AG09309 (cell line): Measurements from ENCODE around the gene MORN5.

Experiments
- DNase-seq: peaks from one replicate; pipeline ENCODE4 v3.0.0-alpha.2; 2010; ENCODE audit warnings: low read depth
- H3K4me3 ChIP-seq: 2 replicates; pipeline ENCODE4 v1.5.1; 2011; ENCODE audit warnings: mild to moderate bottlenecking, low read depth, low read length, moderate library complexity; ENCODE audit not compliant: control insufficient read depth
- TF ChIP-seq, protein P1 (sequence below): IDR thresholded peaks from 2 replicates; pipeline ENCODE4 v1.5.1; 2011; ENCODE audit warnings: mild to moderate bottlenecking, low read depth, low read length, inconsistent platforms; ENCODE audit not compliant: insufficient read depth, control insufficient read depth; ENCODE audit errors: missing control alignments

The MORN5 gene

DNA sequence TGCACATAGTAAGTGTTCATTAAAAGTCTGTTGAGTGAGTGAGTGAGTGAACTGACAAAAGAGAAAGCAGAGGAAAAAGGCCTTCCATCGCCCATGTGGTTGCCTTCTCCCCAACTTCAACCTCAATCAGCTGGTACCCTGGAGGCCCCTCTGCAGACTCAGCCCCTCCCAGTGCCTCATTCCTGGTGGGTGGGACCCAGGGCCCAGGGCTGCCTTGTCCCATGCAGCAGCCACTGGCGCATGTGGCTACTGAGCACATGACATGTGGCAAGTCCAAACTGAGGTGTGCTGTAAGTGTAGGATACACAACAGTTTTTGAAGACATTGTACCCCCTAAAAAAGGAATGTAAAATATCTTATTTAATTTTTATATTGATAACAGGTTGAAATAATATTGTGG, 29.7 kb upstream of the MORN5 start:
- no peak for DNase-seq
- no peak overlapping the region for H3K4me3 ChIP-seq
- TF ChIP-seq, protein P1, sequence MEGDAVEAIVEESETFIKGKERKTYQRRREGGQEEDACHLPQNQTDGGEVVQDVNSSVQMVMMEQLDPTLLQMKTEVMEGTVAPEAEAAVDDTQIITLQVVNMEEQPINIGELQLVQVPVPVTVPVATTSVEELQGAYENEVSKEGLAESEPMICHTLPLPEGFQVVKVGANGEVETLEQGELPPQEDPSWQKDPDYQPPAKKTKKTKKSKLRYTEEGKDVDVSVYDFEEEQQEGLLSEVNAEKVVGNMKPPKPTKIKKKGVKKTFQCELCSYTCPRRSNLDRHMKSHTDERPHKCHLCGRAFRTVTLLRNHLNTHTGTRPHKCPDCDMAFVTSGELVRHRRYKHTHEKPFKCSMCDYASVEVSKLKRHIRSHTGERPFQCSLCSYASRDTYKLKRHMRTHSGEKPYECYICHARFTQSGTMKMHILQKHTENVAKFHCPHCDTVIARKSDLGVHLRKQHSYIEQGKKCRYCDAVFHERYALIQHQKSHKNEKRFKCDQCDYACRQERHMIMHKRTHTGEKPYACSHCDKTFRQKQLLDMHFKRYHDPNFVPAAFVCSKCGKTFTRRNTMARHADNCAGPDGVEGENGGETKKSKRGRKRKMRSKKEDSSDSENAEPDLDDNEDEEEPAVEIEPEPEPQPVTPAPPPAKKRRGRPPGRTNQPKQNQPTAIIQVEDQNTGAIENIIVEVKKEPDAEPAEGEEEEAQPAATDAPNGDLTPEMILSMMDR = no peak

DNA sequence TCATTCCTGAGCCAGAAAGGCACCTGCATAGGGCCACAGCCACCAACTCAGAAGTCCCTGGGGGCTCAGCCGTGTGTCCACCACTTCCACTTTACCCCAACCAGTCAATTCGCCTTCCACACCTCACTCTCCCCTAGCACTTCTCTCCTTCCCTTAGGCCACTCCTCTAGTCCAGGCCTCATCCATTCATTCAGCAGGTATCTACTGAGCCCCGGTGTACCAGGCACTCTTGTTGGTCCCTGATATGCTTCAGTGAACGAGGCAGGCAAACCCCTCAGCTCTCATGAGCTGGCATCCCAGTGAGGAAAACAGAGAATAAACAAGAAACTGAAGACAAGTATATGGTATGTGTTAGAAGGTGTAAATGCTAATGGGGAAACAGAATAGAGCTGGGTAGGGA, 28.9 kb upstream of the MORN5 start:
- no peak for DNase-seq
- H3K4me3 ChIP-seq = no peak overlapping the region
- TF ChIP-seq, protein P1 = no peak

DNA sequence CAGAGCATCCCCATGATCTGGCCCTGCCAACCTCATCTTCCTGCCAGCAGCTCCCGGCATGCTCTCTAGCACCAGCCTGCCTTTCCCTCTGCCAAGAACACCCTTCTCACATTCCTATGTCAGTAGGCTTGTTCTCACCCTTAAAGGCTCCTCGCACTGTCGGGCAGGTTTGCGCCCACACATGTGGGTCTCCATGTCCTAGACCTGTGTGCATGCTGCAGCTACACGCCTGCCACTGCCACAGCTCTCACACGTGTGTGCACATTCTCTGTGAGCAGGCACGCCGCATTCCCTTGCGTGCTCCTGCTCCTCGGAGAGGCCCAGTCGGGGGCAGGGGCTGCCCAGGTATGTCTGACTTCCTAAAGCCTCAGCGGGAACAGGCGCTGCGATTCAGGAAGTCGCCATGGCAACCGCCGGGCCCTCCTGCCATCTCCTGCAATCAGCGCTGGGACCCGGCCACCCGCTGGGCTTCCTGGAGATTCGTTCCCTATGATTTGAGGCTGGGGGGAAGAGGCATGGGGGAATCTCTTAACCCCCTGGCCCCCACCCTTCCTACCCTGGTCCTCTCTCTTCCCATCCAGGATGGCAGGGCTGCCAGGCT, 28.2 kb upstream of the MORN5 start:
- TF ChIP-seq, protein P1 = no peak
- DNase-seq = no peak
- no peak overlapping the region for H3K4me3 ChIP-seq

DNA sequence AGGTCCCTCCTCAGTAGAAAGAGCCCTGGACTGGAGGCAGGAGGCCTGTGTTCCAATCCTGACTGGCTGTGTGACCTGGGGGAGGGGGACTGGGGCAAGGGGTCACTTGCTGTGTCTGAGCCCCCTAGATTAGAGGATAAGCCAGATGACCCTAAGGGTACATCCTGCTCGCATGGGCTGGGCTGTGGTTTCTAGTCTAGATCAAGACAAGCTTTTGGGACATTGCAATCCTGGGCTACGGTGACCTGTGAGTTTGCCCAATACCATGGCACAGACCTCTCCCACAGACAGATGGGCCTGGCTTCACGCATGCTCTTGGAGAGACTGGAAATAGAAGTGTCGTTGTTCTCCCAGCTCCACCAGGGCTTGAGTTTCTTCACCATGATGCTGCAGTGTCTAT, 27.2 kb upstream of the MORN5 start:
- TF ChIP-seq, protein P1 = no peak
- no peak for DNase-seq
- H3K4me3 ChIP-seq = no peak overlapping the region

DNA sequence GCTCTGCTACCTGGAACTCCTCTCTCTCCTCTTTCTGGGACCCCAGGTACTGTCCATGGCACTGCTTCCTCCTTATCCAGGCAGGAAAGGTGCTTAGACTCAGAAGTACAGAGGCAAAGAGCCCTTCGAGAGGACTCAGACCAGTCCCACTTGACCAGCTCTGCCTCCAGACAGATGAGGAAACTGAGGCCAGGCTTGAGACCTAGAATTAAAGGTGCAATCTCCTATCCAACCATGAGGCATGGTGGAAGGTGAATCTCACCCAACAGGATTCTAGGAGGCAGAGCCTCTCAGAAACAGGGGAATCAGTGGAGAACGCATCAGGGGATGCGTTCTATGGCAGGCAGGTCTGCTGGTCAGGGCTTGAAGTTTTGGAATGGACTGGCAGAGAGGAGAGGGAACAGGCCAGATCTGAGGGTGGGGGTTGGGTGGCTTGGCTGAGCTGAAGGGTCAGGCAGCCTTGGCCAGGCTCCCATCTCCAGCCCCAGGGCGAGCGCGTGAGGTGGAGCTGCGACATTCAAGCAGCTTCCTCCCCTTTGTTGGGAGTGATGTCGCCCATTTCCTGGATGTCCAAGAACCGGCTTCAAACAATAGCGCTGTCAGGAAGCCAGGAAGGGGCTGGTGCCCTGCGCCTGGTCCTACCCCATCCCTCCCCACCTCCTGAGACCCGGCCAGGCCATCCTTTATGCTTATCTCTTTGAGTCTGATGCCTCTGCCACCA, 26.3 kb upstream of the MORN5 start:
- TF ChIP-seq, protein P1 = no peak
- no peak for DNase-seq
- no peak overlapping the region for H3K4me3 ChIP-seq

DNA sequence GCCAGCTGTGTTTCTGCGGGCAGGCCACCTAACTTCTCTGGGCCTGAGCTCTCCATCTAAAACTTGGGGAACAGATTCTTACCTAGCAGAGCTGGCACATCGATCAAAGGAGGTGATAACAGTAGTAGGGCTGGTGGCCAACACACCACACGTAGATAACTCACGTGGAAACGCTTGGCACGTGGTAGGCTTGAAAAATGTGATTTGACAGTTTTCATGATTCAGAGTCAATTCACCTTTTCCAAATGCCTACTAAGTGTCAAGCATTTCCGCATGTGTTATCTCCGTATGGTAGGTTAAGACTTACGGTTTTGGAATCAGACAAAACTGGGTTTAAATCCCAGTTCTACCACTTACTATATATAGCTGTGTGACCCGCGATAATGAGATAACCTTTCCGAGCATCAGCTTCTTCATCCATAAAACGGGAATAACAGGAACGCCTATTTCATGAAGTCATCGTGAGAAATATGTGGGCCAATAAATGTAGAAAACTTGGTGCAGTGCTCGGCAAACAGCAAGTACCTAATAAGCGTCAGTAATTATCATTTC, 25.6 kb upstream of the MORN5 start:
- DNase-seq = no peak
- TF ChIP-seq, protein P1 = no peak
- no peak overlapping the region for H3K4me3 ChIP-seq
